ENCODE data around the gene GP2.

- no peak for TF ChIP-seq CTCF (conservative IDR thresholded peaks at IDR 0.05; ENCODE audit: low read length)
- no peak for TF ChIP-seq EZH2phosphoT487 (IDR thresholded peaks at IDR 0.05; ENCODE audit: borderline replicate concordance)
These were observed 42.2 kb upstream of the GP2 start for GRCh38 chr16:20369452-20370054.
